Stimulated activated CD4-positive, alpha-beta T cell treated with anti-CD3 and anti-CD28 coated beads, Interleukin-15, amount 100 ng/mL, for 24 hours (primary cell): ENCODE data around the gene AKTIP.
"Not testable (repeated sequence)": the region's sequence is repeated elsewhere in the genome, so short reads cannot be mapped to it uniquely, and the experiment has no call there.

Source experiments
- DNase-seq: peaks from one replicate; pipeline ENCODE4 v3.0.0-alpha.2; 2020

The AKTIP gene

GRCh38 chr16:53515259-53515658 is 12.2 kb upstream of the AKTIP start:
- DNase-seq: no peak

DNA sequence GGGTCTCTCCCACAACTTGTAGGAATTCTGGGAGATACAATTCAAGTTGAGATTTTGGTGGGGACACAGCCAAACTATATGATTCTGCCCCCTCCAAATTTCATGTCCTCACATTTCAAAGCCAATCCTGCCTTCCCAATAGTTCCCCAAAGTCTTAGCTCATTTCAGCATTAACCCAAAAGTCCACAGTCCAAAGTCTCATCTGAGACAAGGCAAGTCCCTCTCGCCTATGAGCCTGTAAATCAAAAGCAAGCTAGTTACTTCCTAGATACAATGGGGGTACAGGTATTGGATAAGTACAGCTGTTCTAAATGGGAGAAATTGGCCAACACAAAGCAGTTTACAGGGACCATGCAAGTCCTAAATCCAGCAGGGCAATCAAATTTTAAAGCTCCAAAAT is 9.8 kb upstream of the AKTIP start:
- not testable (repeated sequence) for DNase-seq

GRCh38 chr16:53511403-53512280 is 8.6 kb upstream of the AKTIP start:
- DNase-seq: no peak

GRCh38 chr16:53511084-53511402 is 8.0 kb upstream of the AKTIP start:
- no peak for DNase-seq

DNA sequence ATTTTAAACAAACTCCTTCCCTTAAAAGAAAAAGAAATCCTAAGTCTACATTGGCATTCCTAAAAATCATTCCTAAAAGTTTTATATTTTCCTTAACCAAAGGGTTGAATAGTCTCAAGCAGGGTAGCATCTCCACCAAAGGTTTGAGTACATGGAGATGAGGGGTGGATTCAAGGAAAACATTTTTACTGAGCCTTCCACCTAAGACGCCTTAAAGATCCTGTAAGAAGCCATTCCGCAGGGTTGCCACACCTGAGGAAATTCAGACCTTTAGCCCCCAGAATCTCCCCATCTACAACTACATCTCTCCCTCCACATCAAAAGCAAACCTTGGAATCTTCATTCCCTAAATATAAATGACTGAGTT is 7.7 kb upstream of the AKTIP start:
- no peak for DNase-seq

GRCh38 chr16:53509906-53510703 is 7.1 kb upstream of the AKTIP start:
- DNase-seq: peak; percentile 47

DNA sequence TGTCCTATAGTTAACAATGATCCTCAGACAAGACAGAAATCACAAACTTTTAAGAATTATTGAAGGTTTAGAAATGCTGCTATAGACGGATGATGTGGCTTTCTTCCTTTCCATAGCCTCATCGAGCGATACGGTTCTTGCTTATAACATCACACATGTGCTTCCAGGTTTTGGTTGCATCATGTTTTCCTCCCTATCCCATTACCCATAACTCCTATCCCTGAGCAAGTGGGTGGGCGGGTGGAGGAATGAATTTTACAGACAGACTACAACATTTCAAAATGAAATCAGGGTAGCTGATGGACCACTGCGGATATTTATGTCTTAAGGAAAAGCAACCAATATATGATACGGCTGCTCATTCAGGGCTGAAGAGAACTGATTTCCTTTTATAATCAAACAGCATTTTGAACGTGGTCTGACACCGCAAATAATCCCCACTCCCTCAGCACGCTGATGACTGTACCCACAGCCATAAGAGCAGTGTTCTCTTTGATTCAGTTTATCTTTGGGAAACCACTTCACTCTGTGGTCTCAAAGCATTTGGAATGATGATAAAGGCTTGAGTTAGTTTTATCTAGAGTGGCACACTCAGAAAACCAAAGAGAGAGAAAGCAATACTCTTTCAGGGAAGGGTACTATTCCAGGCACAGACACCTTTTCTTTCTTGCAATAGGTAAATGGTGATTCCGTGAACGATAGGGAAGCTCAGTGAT is 4.6 kb upstream of the AKTIP start:
- no peak for DNase-seq

DNA sequence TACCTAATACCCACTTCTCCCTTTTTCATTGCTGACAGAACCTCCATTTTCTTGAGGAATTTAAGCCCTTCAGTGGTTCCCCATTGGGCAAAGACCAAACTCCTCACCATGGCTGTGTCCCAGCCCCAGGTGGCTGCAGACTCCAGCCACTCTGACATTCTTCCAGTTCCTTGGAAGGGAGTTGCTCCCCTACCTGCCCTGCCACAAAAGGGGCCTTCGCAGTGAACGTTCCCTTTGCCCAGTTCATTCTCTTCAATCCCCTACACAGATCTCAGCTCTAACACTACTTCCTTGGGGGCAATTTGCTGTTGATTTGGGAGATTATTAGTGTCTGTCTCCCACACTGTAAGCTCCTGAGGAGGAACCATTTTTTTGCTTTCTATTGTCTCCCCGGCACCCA is 3.2 kb upstream of the AKTIP start:
- no peak for DNase-seq

GRCh38 chr16:53504665-53505064 is 1.7 kb upstream of the AKTIP start:
- DNase-seq: peak; percentile 34

DNA sequence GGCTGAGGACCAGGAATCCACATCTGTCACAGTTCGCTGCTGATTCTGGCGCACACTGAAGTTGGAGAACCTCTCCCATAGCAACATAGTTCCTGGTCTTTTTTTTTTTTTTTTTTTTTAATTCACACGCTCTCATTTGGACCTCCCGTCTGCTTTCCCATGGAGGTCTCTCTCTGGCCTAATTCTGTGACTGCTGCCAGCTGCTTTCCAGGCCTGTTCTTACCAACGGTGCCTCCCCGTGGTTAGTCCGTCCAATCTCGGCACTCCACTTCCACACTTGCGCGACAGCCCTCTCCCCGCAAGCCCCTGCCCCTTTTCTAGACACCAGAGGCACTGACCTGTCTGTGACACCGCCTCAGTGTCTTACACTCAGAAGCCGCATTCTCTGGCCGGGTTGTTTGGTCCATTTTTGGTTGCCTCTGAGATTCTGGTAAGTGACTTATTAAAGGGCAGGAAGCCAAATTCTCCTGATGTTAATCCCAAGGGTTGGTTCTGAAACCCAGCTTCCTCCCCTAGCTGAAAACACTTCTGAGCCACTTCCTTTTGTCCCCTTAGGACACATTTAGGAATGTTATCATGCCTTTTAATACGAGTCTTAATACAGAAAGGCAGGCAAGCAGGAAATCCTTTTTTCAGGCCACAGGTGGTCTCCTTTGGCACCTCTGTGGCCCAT is 1.1 kb upstream of the AKTIP start:
- DNase-seq: peak; percentile 45

- DNase-seq: peak; percentile 100
Measured at GRCh38 chr16:53503270-53503923, 388 bp upstream of the AKTIP start.

DNA sequence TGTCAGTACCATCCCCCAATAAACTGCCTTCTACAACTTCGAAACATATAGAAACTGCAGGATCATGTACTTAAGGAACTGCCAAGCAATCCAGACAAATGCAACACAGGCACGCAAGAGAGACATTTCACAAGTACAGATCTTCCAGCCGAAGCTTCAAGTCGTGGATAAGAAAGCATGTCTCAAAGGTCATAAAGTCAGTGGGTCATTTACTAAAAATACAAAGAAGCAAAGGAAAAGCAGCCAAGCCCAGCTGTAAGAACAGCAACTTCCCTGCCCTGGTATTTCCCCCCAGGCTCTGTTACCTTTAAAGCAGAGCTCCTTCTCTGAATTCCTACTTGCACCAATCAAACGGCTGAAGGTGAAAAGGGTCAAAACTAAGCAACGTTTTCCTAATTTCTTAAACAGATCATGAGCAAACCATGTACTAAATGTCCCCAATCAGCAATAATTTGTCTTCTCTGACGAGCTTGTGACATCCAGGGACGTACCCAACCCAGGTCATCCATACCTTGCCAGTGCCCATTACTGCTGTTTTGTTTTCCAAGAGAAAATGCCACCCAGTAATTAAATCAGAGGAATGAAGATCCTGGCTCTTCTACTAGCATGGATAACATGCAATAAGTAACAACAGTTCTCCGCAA is 1.7 kb downstream of the AKTIP start:
- no peak for DNase-seq

DNA sequence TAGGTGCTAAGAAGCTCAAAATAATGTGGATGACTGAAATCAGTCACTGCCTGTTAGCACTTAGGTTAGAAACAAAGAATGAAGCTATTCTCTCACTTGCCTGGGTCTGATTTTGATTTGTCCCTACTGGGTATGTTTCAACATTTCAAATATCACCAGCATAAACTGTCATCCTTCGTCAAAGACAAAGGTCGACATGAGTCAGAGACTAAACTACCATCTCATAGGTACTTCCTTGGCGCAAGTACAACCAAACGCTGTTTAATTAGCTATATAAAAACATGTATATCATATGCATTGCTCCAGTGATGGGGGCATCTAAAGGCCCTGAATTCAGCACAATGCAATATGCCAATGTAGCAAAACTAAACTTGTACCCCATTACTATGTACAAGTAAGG is 4.0 kb downstream of the AKTIP start:
- no peak for DNase-seq

- no peak for DNase-seq
Measured at GRCh38 chr16:53495325-53495724, 7.7 kb downstream of the AKTIP start.

DNA sequence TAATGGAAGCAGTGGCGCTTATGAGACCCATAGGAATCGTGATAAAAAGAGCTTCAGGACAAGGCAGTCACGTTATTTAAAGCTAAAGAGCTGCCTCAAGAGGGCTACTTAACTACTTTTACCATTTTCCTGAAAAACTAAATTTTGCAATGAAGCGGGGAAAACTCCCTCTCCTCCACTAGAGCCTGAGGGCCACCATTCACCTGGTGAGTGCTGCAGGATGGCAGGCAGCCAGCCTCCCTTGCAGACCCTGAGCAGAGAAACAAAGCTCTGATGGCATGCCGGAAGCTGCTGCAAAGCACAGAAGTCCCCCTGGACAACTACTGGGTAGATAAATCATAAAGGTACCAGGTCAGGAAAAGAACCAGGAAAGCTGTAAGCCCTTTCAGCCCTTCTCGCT is 8.4 kb downstream of the AKTIP start:
- no peak for DNase-seq

DNA sequence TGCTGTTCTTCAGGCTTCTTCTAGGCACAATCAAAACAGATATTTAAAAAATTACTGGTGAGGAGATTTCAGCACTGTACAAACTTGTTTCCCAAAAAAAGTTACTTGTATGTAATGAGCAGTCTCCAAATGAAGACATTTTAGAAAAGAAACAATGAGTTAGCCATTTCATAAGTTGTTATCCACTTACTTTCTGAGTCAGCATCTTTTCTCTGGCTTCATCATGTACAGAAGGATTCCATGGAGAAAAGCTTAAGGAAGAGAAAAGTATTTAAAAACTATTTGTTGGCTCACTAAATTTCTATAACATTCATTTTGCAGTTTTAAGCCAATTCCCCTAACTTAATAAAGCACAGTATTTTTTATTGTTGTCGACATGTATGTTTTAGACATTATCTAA is 10.5 kb downstream of the AKTIP start:
- DNase-seq: no peak

GRCh38 chr16:53489755-53490154 is 13.3 kb downstream of the AKTIP start:
- no peak for DNase-seq

- no peak for DNase-seq
Measured at GRCh38 chr16:53486230-53486629, 16.8 kb downstream of the AKTIP start.

DNA sequence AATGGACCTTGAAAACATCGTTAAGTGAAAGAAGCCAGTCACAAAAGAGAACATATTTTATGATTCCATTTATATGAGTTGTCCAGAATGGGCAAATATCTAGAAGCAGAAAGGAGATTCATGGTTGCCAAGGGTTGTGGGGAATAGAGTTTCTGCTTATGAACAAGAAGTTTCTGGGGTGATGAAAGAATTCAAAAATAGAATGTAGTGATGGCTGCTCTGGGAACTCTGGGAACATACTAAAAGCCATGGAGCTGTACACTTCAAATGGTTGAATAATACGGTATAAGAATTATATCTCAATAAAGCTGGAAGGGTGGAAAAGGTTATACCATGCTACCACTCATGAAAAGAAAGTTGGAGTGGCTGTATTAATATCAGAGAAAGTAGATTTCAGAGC is 18.5 kb downstream of the AKTIP start:
- DNase-seq: no peak

- no peak for DNase-seq
Measured at GRCh38 chr16:53482123-53482522, 20.9 kb downstream of the AKTIP start.

GRCh38 chr16:53480394-53480793 is 22.6 kb downstream of the AKTIP start:
- DNase-seq: no peak

DNA sequence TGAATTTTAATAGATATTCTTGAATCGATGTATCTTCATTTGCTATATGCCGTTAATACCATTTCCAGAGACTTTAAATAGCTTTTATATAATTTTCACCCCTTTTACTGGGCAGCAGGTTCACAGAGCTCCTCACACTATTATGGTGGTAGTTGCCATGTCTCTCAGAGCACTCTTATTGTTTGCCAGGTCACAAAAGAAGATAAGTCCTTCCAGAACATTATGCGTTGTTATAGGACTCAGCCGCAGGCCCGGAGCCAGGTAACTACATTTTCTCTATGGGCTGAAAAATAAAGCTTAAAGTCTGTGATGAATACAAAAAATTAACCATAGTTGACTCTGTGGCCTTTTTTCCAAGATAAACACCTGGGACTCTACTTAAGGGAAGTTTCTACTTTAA is 24.0 kb downstream of the AKTIP start:
- DNase-seq: no peak
